AG09309 (cell line): Measurements from ENCODE around the gene LRRN1.

Experiments
- DNase-seq: peaks from one replicate; pipeline ENCODE4 v3.0.0-alpha.2; 2010; ENCODE audit warnings: low read depth
- H3K4me3 ChIP-seq: 2 replicates; pipeline ENCODE4 v1.5.1; 2011; ENCODE audit warnings: mild to moderate bottlenecking, low read depth, low read length, moderate library complexity; ENCODE audit not compliant: control insufficient read depth
- CTCF ChIP-seq: IDR thresholded peaks from 2 replicates; pipeline ENCODE4 v1.5.1; 2011; ENCODE audit warnings: mild to moderate bottlenecking, low read depth, low read length, inconsistent platforms; ENCODE audit not compliant: insufficient read depth, control insufficient read depth; ENCODE audit errors: missing control alignments

The LRRN1 gene

DNA sequence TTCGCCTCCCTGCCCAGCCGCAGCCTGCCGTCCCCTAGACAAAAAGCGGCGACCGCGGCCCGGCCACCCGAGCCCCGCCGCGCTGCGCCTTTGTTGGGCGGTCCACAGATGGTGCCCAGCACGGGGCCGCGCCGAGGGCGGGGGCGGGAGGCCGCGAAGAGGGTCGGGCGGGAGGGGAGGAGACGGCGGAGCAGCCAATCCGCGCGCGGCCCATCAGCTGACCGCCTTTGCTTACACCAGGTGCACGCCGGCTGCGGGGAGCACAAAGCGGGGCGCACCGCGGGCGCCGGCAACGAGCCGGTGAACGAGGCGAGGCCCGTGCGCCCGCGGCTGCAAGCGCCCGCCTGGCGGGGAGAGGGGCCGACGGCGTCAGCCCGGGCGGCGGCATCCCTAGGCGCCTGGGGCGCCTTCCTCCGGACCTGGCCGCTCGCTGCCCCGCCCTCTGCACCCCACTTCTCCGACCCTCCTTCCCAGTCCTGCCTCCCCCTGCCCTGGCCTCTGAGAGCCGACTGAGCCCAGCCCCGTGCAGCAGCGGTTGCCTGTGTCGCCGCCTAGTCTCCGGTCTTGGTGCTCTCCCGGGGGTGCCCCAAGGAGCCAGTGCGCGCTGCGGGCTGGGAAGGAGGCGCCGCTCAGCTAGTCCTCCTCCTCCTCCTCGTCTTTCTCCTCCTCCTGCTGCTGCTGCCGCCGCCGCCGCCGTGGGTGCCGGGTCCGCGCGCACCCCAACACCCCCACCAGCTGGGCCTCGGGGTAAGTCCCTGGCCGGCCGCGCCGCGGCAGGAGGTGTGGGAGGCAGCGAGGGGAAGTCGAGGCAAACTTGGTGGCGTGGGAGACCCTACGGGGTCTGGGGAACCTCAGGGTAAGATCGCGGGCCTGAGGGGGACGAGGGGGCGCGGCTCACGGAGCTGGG lies at the start of gene LRRN1:
Gene LRRN1 (plus strand): TSS at position 259 of the 907 bp plus-strand sequence. CDS start 45,211 bp downstream, outside the sequence.
- H3K4me3 ChIP-seq: no peak within 1 kb of the TSS; the same call in 1 of the 2 replicates
- DNase-seq: no peak
- no peak for TF ChIP-seq CTCF

DNA sequence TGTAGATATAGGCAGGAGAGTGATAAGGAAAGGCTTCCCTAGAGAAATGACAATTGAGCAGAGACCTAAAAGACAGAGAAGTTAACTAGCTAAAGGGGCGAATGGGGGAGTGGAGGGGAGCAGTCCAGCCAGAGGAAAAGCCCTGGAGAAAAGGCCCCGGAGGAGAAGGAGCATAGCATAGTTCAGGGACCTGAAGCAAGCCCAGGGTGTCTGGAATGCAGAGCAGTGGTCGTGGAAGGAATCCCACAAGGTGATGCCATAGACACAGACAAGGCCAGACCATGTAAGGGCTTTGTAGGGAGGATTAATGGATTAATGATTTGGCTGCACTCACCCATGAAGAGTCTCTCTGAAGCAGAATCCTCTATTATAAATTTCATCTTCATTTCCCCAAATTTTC lies 45.8 kb upstream of the LRRN1 start:
- H3K4me3 ChIP-seq: no peak overlapping the region
- DNase-seq: no peak
- no peak for TF ChIP-seq CTCF

- TF ChIP-seq CTCF: no peak
- H3K4me3 ChIP-seq: no peak overlapping the region
- DNase-seq: no peak
Measured at GRCh38 chr3:3765661-3766060, 33.6 kb upstream of the LRRN1 start.

- DNase-seq: no peak
- TF ChIP-seq CTCF: no peak
Measured at GRCh38 chr3:3766140-3766539, 33.1 kb upstream of the LRRN1 start.

DNA sequence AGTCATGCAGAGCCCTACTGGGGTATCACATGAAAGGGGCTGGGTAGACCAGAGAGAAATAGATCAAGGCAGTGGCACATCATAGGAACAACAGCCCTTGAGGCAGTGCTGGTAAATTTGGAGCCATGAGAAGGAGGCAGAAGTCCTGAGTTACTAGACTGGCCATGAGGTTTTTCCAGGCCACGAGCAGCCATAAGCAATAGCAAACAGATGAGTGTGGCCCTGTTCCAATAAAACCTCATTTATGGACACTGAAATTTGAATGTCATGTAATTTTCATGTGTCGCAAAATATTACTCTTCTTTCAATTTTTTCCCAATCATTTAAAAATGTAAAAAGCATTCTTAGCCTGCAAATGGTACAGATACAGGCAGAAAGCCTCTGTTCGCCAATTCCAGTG lies 28.1 kb upstream of the LRRN1 start:
- DNase-seq: no peak
- TF ChIP-seq CTCF: no peak
- no peak overlapping the region for H3K4me3 ChIP-seq

More at GRCh38 chr3:3766140-3766539, 33.1 kb upstream of the LRRN1 start:
- no peak overlapping the region for H3K4me3 ChIP-seq

DNA sequence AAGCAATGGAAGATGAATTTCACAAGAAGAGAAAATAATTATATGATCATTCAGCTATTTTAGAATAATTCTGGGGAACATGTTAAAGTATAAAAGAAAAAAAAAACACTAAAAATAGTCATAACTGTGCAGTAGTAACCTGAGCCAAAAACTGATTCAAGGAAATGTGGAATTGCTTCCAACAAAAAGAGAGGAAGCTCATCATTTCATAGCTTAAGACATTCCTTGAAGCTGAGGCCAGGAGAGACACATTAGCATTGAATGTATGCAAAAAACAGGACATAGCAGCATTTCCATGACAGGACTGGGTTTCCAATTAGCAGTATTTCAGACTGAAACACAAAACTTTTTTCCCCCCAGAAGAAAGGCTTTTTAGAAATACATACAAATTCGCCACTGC lies 27.7 kb upstream of the LRRN1 start:
- DNase-seq: no peak
- no peak for TF ChIP-seq CTCF
- no peak overlapping the region for H3K4me3 ChIP-seq
